Body of pancreas (tissue), 4 donors: ENCODE measurements around the gene KATNAL1. TPM values are rescaled to one million over a fixed set of nuclear protein-coding genes. Genes with fewer than 3 reads are reported as not detected.

ENCODE experiments used
- ATAC-seq: fragments of 150-250 bp; one replicate; pipeline ENCODE4 v1.9.1; 2016
- DNase-seq, 4 donors: peaks; one replicate each; pipeline ENCODE4 v3.0.0-alpha.2; 2019
- H3K27ac ChIP-seq, 4 donors: fragments of 200-600 bp; sonication (generic); 1 replicate in 3 of 4; 2 replicates in 1 of 4; pipeline versions ENCODE4 v1.5.1 to v1.6.1; 2016 to 2019; ENCODE audit warnings: mild to moderate bottlenecking in 1 of 4, mixed read lengths in 1 of 4, moderate library complexity in 1 of 4
- H3K27me3 ChIP-seq, 2 donors: fragments of 200-600 bp; sonication (generic); one replicate each; pipeline ENCODE4 v1.6.0; 2016; ENCODE audit warnings: mild to moderate bottlenecking in 1 of 2
- H3K36me3 ChIP-seq, 2 donors: fragments of 200-600 bp; sonication (generic); replicated peaks in 1 of 2; 2 replicates each; pipeline ENCODE4 v1.5.1; 2016; ENCODE audit warnings: low read depth in 2 of 2; ENCODE audit not compliant: insufficient read depth in 1 of 2
- H3K4me1 ChIP-seq: fragments of 200-600 bp; sonication (generic); one replicate; pipeline ENCODE4 v1.6.0; 2016
- H3K4me3 ChIP-seq, 2 donors: fragments of 200-600 bp; sonication (generic); 1 replicate in 1 of 2; 2 replicates in 1 of 2; pipeline ENCODE4 v1.5.1; 2016 to 2019
- H3K9me3 ChIP-seq, 3 donors: fragments of 200-600 bp; sonication (generic); 1 replicate in 2 of 3; 2 replicates in 1 of 3; pipeline ENCODE4 v1.5.1; 2016
- POLR2A ChIP-seq, 3 donors: fragments of 450-650 bp; IDR thresholded peaks; one replicate each; pipeline ENCODE4 v1.6.1; 2016; ENCODE audit warnings: antibody characterized with exemption in 3 of 3, mild to moderate bottlenecking in 2 of 3
- WGBS, 2 donors: methylation state at CpG; one replicate each; pipeline ENCODE4 v1.1.5; 2017; 5-methylcytosine and 5-hydroxymethylcytosine counted together
- intact Hi-C: fragments of 100-400 bp; cut with DNase I; formaldehyde crosslinking; loops from one replicate; pipeline ENCODE4 v1.15.1; 2023
- total RNA-seq, 2 donors: library from RNA; depleted of rRNA; stranded (reverse); fragments of >200 nt; gene quantifications; one replicate each; pipeline ENCODE4 v1.1.0, GENCODE V29; 2016
- TF ChIP-seq, protein P1 (sequence below), 7 experiments: fragments of 450-650 bp in 4 of 7; fragments of 200-600 bp in 3 of 7; sonication (generic) in 3 of 7; IDR thresholded peaks; one replicate each; pipeline ENCODE4 v1.5.1; 2016 to 2019; ENCODE audit warnings: antibody characterized with exemption in 7 of 7

KATNAL1 gene
- total RNA-seq, 2 donors from 2014 or later = 6.5 to 6.6 TPM

DNA sequence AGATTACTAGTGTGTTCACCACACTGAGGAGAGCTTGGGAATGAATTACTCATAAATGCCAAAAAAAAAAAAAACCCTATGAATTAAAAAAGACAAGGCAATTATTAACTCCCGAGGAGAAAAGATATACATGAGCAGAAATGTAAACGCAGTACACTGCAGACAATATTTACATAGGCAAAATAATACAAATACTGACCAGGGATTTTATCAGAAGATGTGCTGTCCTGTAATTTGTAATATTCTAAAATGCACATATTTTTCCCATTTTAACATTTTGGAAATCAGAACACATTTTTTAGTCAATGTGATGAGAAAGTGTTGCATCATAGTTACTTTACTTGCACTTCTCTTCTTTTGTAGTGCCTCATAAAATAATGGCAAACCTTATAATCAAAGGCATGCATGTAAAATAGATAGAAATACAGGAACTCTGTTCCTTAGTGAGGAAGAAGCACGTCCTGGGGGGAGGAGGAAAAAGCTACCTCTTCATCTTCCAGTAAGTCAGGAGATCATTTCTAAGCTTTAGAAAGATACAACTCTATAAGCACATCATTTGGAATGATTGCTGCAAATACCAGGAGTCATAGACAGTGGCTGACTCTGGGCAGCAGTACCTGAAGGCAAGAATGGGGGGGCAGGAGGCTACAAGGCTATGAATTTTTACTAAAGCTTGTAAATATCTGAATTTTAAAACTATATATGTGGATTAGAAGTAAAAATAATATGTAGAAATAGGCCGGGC, 46.3 kb upstream of the KATNAL1 start:
- Histone ChIP-seq H3K27me3 (no peaks in the 10 kb centered on the region), H3K27ac (no peak overlapping the region), H3K4me1 (no peaks in the 10 kb centered on the region), H3K4me3 (no peak overlapping the region), H3K36me3 (no peaks in the 10 kb centered on the region), H3K9me3 (no peaks in the 10 kb centered on the region)
- ATAC-seq (no peak), DNase-seq (no peak)
- no peak for TF ChIP-seq POLR2A (IDR thresholded peaks at IDR 0.05)
- TF ChIP-seq, protein P1, sequence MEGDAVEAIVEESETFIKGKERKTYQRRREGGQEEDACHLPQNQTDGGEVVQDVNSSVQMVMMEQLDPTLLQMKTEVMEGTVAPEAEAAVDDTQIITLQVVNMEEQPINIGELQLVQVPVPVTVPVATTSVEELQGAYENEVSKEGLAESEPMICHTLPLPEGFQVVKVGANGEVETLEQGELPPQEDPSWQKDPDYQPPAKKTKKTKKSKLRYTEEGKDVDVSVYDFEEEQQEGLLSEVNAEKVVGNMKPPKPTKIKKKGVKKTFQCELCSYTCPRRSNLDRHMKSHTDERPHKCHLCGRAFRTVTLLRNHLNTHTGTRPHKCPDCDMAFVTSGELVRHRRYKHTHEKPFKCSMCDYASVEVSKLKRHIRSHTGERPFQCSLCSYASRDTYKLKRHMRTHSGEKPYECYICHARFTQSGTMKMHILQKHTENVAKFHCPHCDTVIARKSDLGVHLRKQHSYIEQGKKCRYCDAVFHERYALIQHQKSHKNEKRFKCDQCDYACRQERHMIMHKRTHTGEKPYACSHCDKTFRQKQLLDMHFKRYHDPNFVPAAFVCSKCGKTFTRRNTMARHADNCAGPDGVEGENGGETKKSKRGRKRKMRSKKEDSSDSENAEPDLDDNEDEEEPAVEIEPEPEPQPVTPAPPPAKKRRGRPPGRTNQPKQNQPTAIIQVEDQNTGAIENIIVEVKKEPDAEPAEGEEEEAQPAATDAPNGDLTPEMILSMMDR (IDR thresholded peaks at IDR 0.05) = no peak
- WGBS, 2 donors = 51 to 55% methylated on average over 4 of the region's 4 CpGs
- intact Hi-C loops = no loop called here

DNA sequence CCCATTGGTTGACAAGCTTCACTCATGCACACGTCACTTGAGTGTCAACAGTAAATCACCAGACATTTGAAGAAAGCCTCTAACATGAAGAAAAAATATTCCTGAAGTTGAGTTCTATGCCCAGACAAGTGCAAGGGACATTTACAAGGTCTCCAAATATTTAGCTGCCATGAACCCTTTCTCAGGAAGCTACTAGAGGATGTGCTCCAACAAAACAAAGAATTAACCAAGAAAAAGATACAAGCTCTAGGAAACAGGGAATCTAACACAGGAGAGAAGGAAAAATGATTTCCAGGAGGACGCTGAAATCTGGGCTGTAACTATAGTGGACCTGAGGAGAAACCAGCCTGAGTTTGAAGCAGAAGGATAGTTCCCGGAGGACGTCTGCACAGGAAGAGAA, 45.7 kb upstream of the KATNAL1 start:
- Histone ChIP-seq H3K4me1 (no peaks in the 10 kb centered on the region), H3K4me3 (no peak overlapping the region), H3K36me3 (no peaks in the 10 kb centered on the region), H3K9me3 (no peaks in the 10 kb centered on the region), H3K27me3 (no peaks in the 10 kb centered on the region), H3K27ac (no peak overlapping the region)
- ATAC-seq = no peak
- TF ChIP-seq, protein P1 (IDR thresholded peaks at IDR 0.05) = no peak
- TF ChIP-seq POLR2A (IDR thresholded peaks at IDR 0.05) = no peak
- DNase-seq = no peak
- intact Hi-C loops = no loop called here
- 79 to 86% methylated on average over 4 of the region's 4 CpGs for WGBS, 2 donors

DNA sequence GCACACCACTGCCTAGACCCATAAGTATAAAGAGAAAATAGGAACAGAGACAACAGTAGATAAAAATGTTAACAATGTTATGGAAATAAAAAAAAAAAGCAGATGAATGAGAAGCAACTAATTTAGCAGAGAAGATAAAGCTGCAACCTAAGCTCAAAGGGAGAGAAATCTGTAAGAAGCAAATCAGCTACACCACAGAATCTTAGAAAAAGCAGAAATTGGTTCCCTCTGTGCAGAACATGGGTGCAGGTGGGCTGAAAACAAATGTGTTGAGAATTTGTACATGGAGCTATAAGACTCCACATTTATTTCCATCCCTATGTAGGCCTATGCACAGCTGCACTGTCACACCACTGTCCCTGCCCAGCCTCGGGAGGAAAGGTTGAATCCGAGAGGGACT, 44.8 kb upstream of the KATNAL1 start:
- no peak for TF ChIP-seq POLR2A (IDR thresholded peaks at IDR 0.05)
- TF ChIP-seq, protein P1 (IDR thresholded peaks at IDR 0.05) = no peak
- H3K27me3 ChIP-seq = no peaks in the 10 kb centered on the region
- WGBS, 2 donors = 83 to 86% methylated on average over 2 of the region's 2 CpGs
- intact Hi-C loops = no loop called here
- DNase-seq (no peak), ATAC-seq (no peak)
- no peaks in the 10 kb centered on the region for H3K36me3 ChIP-seq
- no peak overlapping the region for H3K27ac ChIP-seq
- H3K9me3 ChIP-seq = no peaks in the 10 kb centered on the region
- no peaks in the 10 kb centered on the region for H3K4me1 ChIP-seq
- H3K4me3 ChIP-seq = no peak overlapping the region

DNA sequence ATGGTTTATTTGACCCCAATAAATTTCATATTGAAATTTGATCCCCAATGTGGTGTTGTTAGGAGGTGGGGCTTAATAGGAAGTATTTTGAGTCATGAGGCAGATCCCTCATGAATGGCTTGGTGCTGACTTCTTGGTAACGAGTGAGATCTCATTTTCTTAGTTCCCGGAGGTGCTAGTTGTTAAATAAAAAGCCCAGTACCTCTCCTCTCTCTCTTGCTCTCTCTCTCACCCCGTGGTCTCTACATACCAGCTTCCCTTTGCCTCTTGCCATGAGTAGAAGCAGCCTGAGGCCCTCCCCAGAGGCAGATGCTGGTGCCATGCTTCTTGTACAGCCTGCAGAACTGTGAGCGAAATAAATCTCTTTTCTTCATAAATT, 39.4 kb upstream of the KATNAL1 start:
- DNase-seq (no peak), ATAC-seq (no peak)
- Histone ChIP-seq H3K27ac (no peak overlapping the region), H3K4me3 (no peak overlapping the region), H3K9me3 (no peaks in the 10 kb centered on the region), H3K4me1 (peaks cover 9% of the 10 kb centered on the region), H3K36me3 (no peaks in the 10 kb centered on the region), H3K27me3 (no peaks in the 10 kb centered on the region)
- intact Hi-C loops = no loop called here
- WGBS, 2 donors = 85 to 86% methylated on average over 4 of the region's 4 CpGs
- TF ChIP-seq, protein P1 (IDR thresholded peaks at IDR 0.05) = no peak
- no peak for TF ChIP-seq POLR2A (IDR thresholded peaks at IDR 0.05)
